NCI-H774 (cell line): ENCODE results near the gene KLHL29.
A peak's percentile ranks its signal among the peaks of the same experiment; 100 is the strongest.

Experiments used
- DNase-seq: peaks from one replicate; lab custom pipeline; 2025; lab: John Stamatoyannopoulos, UW

KLHL29 gene

GRCh38 chr2:23397478-23397877 is 12.5 kb downstream of the KLHL29 start:
- no peak for DNase-seq

GRCh38 chr2:23399674-23400261 is 14.8 kb downstream of the KLHL29 start:
- DNase-seq, result no peak

GRCh38 chr2:23400703-23401102 is 15.7 kb downstream of the KLHL29 start:
- DNase-seq, result no peak

- no peak for DNase-seq
Measured at GRCh38 chr2:23401427-23402204, 16.6 kb downstream of the KLHL29 start.

GRCh38 chr2:23402205-23402740 is 17.3 kb downstream of the KLHL29 start:
- DNase-seq, result no peak

GRCh38 chr2:23404426-23404825 is 19.4 kb downstream of the KLHL29 start:
- DNase-seq, result peak; percentile 81

GRCh38 chr2:23409248-23409647 is 24.3 kb downstream of the KLHL29 start:
- no peak for DNase-seq

GRCh38 chr2:23410596-23410995 is 25.6 kb downstream of the KLHL29 start:
- no peak for DNase-seq

GRCh38 chr2:23411752-23412431 is 26.9 kb downstream of the KLHL29 start:
- DNase-seq, result no peak

GRCh38 chr2:23412556-23413155 is 27.7 kb downstream of the KLHL29 start:
- DNase-seq, result no peak

GRCh38 chr2:23413641-23414040 is 28.7 kb downstream of the KLHL29 start:
- DNase-seq, result no peak

- no peak for DNase-seq
Measured at GRCh38 chr2:23414106-23414505, 29.1 kb downstream of the KLHL29 start.

- DNase-seq, result no peak
Measured at GRCh38 chr2:23414871-23415270, 29.9 kb downstream of the KLHL29 start.

GRCh38 chr2:23417310-23417709 is 32.3 kb downstream of the KLHL29 start:
- no peak for DNase-seq

- no peak for DNase-seq
Measured at GRCh38 chr2:23418056-23418455, 33.1 kb downstream of the KLHL29 start.

- DNase-seq, result no peak
Measured at GRCh38 chr2:23418461-23418911, 33.5 kb downstream of the KLHL29 start.

- DNase-seq, result no peak
Measured at GRCh38 chr2:23419171-23420090, 34.5 kb downstream of the KLHL29 start.

- DNase-seq, result no peak
Measured at GRCh38 chr2:23420091-23420839, 35.3 kb downstream of the KLHL29 start.

- DNase-seq, result no peak
Measured at GRCh38 chr2:23420840-23421476, 36.0 kb downstream of the KLHL29 start.
